Measurements from ENCODE around the gene CAMK1D.
"Not testable (repeated sequence)": the region's sequence is repeated elsewhere in the genome, so short reads cannot be mapped to it uniquely, and the experiment has no call there.

The CAMK1D gene

GRCh38 chr10:12327074-12327473 is 22.3 kb upstream of the CAMK1D start:
- no peaks in the 10 kb centered on the region for H3K36me3 ChIP-seq (ENCODE audit: insufficient read depth, low read length)
- no peak overlapping the region for H3K27ac ChIP-seq (ENCODE audit: low read depth, low read length)
- H2AFZ ChIP-seq (ENCODE audit: low read length, unreplicated experiment), result no peak overlapping the region
- H3K4me1 ChIP-seq (ENCODE audit: control insufficient read depth, insufficient read depth, low read length, unreplicated experiment), result no peaks in the 10 kb centered on the region
- no peak overlapping the region for H3K4me3 ChIP-seq (ENCODE audit: low read depth, low read length)
- H3K79me2 ChIP-seq (ENCODE audit: control insufficient read depth, insufficient read depth, low read length, unreplicated experiment), result no peaks in the 10 kb centered on the region
- H3K27me3 ChIP-seq (ENCODE audit: insufficient read depth, low read length), result no peaks in the 10 kb centered on the region

- Histone ChIP-seq H3K27me3 (ENCODE audit: insufficient read depth, low read length) (no peaks in the 10 kb centered on the region), H3K4me3 (ENCODE audit: low read depth, low read length) (no peak overlapping the region), H2AFZ (ENCODE audit: low read length, unreplicated experiment) (no peak overlapping the region), H3K79me2 (ENCODE audit: control insufficient read depth, insufficient read depth, low read length, unreplicated experiment) (no peaks in the 10 kb centered on the region), H3K4me1 (ENCODE audit: control insufficient read depth, insufficient read depth, low read length, unreplicated experiment) (no peaks in the 10 kb centered on the region), H3K36me3 (ENCODE audit: insufficient read depth, low read length) (no peaks in the 10 kb centered on the region), H3K27ac (ENCODE audit: low read depth, low read length) (no peak overlapping the region)
These were observed 21.9 kb upstream of the CAMK1D start for GRCh38 chr10:12327476-12327875.

- not testable (repeated sequence) for H3K4me1 ChIP-seq (ENCODE audit: control insufficient read depth, insufficient read depth, low read length, unreplicated experiment)
These were observed 21.0 kb upstream of the CAMK1D start for GRCh38 chr10:12328312-12328711.

GRCh38 chr10:12332572-12333379 is 16.6 kb upstream of the CAMK1D start:
- no peaks in the 10 kb centered on the region for H3K27me3 ChIP-seq (ENCODE audit: insufficient read depth, low read length)
- peaks cover 14% of the 10 kb centered on the region for H3K4me1 ChIP-seq (ENCODE audit: control insufficient read depth, insufficient read depth, low read length, unreplicated experiment)
- H3K4me3 ChIP-seq (ENCODE audit: low read depth, low read length), result peak overlapping the region; percentile 46; the same call in 1 of the 2 replicates
- H3K27ac ChIP-seq (ENCODE audit: low read depth, low read length), result peak overlapping the region; percentile 90
- no peaks in the 10 kb centered on the region for H3K79me2 ChIP-seq (ENCODE audit: control insufficient read depth, insufficient read depth, low read length, unreplicated experiment)
- H2AFZ ChIP-seq (ENCODE audit: low read length, unreplicated experiment), result peak overlapping the region; percentile 17
- no peaks in the 10 kb centered on the region for H3K36me3 ChIP-seq (ENCODE audit: insufficient read depth, low read length)

More at GRCh38 chr10:12328312-12328711, 21.0 kb upstream of the CAMK1D start:
- H3K4me3 ChIP-seq (ENCODE audit: low read depth, low read length); H2AFZ ChIP-seq (ENCODE audit: low read length, unreplicated experiment); H3K27ac ChIP-seq (ENCODE audit: low read depth, low read length); H3K79me2 ChIP-seq (ENCODE audit: control insufficient read depth, insufficient read depth, low read length, unreplicated experiment); H3K27me3 ChIP-seq (ENCODE audit: insufficient read depth, low read length); H3K36me3 ChIP-seq (ENCODE audit: insufficient read depth, low read length): not testable (repeated sequence)

- peak overlapping the region; percentile 90 for H3K27ac ChIP-seq (ENCODE audit: low read depth, low read length)
- H3K4me3 ChIP-seq (ENCODE audit: low read depth, low read length), result peak overlapping the region; percentile 46
- no peaks in the 10 kb centered on the region for H3K36me3 ChIP-seq (ENCODE audit: insufficient read depth, low read length)
- no peaks in the 10 kb centered on the region for H3K79me2 ChIP-seq (ENCODE audit: control insufficient read depth, insufficient read depth, low read length, unreplicated experiment)
- no peaks in the 10 kb centered on the region for H3K27me3 ChIP-seq (ENCODE audit: insufficient read depth, low read length)
- H3K4me1 ChIP-seq (ENCODE audit: control insufficient read depth, insufficient read depth, low read length, unreplicated experiment), result peaks cover 14% of the 10 kb centered on the region
- peak overlapping the region; percentile 73 for H2AFZ ChIP-seq (ENCODE audit: low read length, unreplicated experiment)
These were observed 15.8 kb upstream of the CAMK1D start for GRCh38 chr10:12333380-12334185.

- Histone ChIP-seq H3K36me3 (ENCODE audit: insufficient read depth, low read length) (no peaks in the 10 kb centered on the region), H3K4me1 (ENCODE audit: control insufficient read depth, insufficient read depth, low read length, unreplicated experiment) (peaks cover 14% of the 10 kb centered on the region), H3K4me3 (ENCODE audit: low read depth, low read length) (peak overlapping the region; percentile 36; the same call in 1 of the 2 replicates), H3K79me2 (ENCODE audit: control insufficient read depth, insufficient read depth, low read length, unreplicated experiment) (no peaks in the 10 kb centered on the region), H3K27ac (ENCODE audit: low read depth, low read length) (peak overlapping the region; percentile 90), H3K27me3 (ENCODE audit: insufficient read depth, low read length) (no peaks in the 10 kb centered on the region), H2AFZ (ENCODE audit: low read length, unreplicated experiment) (peak overlapping the region; percentile 73)
These were observed 15.2 kb upstream of the CAMK1D start for GRCh38 chr10:12334186-12334530.

- H3K27me3 ChIP-seq (ENCODE audit: insufficient read depth, low read length); H3K79me2 ChIP-seq (ENCODE audit: control insufficient read depth, insufficient read depth, low read length, unreplicated experiment); H3K36me3 ChIP-seq (ENCODE audit: insufficient read depth, low read length); H3K27ac ChIP-seq (ENCODE audit: low read depth, low read length); H2AFZ ChIP-seq (ENCODE audit: low read length, unreplicated experiment); H3K4me3 ChIP-seq (ENCODE audit: low read depth, low read length): not testable (repeated sequence)
- H3K4me1 ChIP-seq (ENCODE audit: control insufficient read depth, insufficient read depth, low read length, unreplicated experiment), result peaks cover 14% of the 10 kb centered on the region
These were observed 14.2 kb upstream of the CAMK1D start for GRCh38 chr10:12335169-12335568.

- no peaks in the 10 kb centered on the region for H3K79me2 ChIP-seq (ENCODE audit: control insufficient read depth, insufficient read depth, low read length, unreplicated experiment)
- H3K27me3 ChIP-seq (ENCODE audit: insufficient read depth, low read length), result no peaks in the 10 kb centered on the region
- no peak overlapping the region for H3K27ac ChIP-seq (ENCODE audit: low read depth, low read length)
- no peak overlapping the region for H3K4me3 ChIP-seq (ENCODE audit: low read depth, low read length)
- H3K4me1 ChIP-seq (ENCODE audit: control insufficient read depth, insufficient read depth, low read length, unreplicated experiment), result peaks cover 12% of the 10 kb centered on the region
- H2AFZ ChIP-seq (ENCODE audit: low read length, unreplicated experiment), result no peak overlapping the region
- no peaks in the 10 kb centered on the region for H3K36me3 ChIP-seq (ENCODE audit: insufficient read depth, low read length)
These were observed 11.6 kb upstream of the CAMK1D start for GRCh38 chr10:12337453-12338372.

- no peaks in the 10 kb centered on the region for H3K27me3 ChIP-seq (ENCODE audit: insufficient read depth, low read length)
- H3K27ac ChIP-seq (ENCODE audit: low read depth, low read length), result no peak overlapping the region
- H3K79me2 ChIP-seq (ENCODE audit: control insufficient read depth, insufficient read depth, low read length, unreplicated experiment), result no peaks in the 10 kb centered on the region
- peaks cover 6% of the 10 kb centered on the region for H3K4me1 ChIP-seq (ENCODE audit: control insufficient read depth, insufficient read depth, low read length, unreplicated experiment)
- no peaks in the 10 kb centered on the region for H3K36me3 ChIP-seq (ENCODE audit: insufficient read depth, low read length)
- no peak overlapping the region for H3K4me3 ChIP-seq (ENCODE audit: low read depth, low read length)
- no peak overlapping the region for H2AFZ ChIP-seq (ENCODE audit: low read length, unreplicated experiment)
These were observed 10.4 kb upstream of the CAMK1D start for GRCh38 chr10:12338981-12339380.

- H3K27ac ChIP-seq (ENCODE audit: low read depth, low read length), result no peak overlapping the region
- H3K36me3 ChIP-seq (ENCODE audit: insufficient read depth, low read length), result no peaks in the 10 kb centered on the region
- no peaks in the 10 kb centered on the region for H3K79me2 ChIP-seq (ENCODE audit: control insufficient read depth, insufficient read depth, low read length, unreplicated experiment)
- H3K4me3 ChIP-seq (ENCODE audit: low read depth, low read length), result no peak overlapping the region
- H3K27me3 ChIP-seq (ENCODE audit: insufficient read depth, low read length), result no peaks in the 10 kb centered on the region
- H3K4me1 ChIP-seq (ENCODE audit: control insufficient read depth, insufficient read depth, low read length, unreplicated experiment), result no peaks in the 10 kb centered on the region
- no peak overlapping the region for H2AFZ ChIP-seq (ENCODE audit: low read length, unreplicated experiment)
These were observed 9.0 kb upstream of the CAMK1D start for GRCh38 chr10:12340371-12340770.

Data from ACC112 (cell line).